GM23338 (cell line): Measurements from ENCODE around the gene COLQ. TPM values are rescaled to one million over a fixed set of nuclear protein-coding genes. Genes with fewer than 3 reads are reported as not detected.

Source experiments
- ATAC-seq: fragments of 200-7000 bp; cut with Tn5 transposase; 3 replicates; pipeline ENCODE4 v1.9.1; 2020
- DNase-seq: peaks from one replicate; pipeline ENCODE4 v3.0.0-alpha.2; 2015; ENCODE audit warnings: low spot score
- H2AFZ ChIP-seq: fragments of 200-600 bp; sonication (generic); 2 replicates; pipeline ENCODE4 v1.8.0; 2016; ENCODE audit warnings: antibody characterized with exemption, mild to moderate bottlenecking, moderate library complexity
- H3F3A ChIP-seq: fragments of 200-600 bp; sonication (generic); replicated peaks from 2 replicates; pipeline ENCODE4 v1.8.0; 2017; ENCODE audit warnings: antibody characterized with exemption, mixed run types, low read depth
- H3K27ac ChIP-seq: fragments of 200-600 bp; sonication (generic); 2 replicates; pipeline ENCODE4 v1.6.1; 2016; ENCODE audit warnings: low read depth
- H3K27me3 ChIP-seq: fragments of 200-600 bp; sonication (generic); 2 replicates; pipeline ENCODE4 v1.8.0; 2016; ENCODE audit warnings: mild to moderate bottlenecking, mixed run types, moderate library complexity; ENCODE audit not compliant: insufficient read depth
- H3K36me3 ChIP-seq: fragments of 200-600 bp; sonication (generic); 2 replicates; pipeline ENCODE4 v1.8.0; 2016; ENCODE audit warnings: mild to moderate bottlenecking; ENCODE audit not compliant: insufficient read depth
- H3K4me1 ChIP-seq: fragments of 200-600 bp; sonication (generic); 2 replicates; pipeline ENCODE4 v1.8.0; 2016; ENCODE audit warnings: mild to moderate bottlenecking, moderate library complexity; ENCODE audit not compliant: insufficient read depth
- H3K4me2 ChIP-seq: fragments of 200-600 bp; sonication (generic); 2 replicates; pipeline ENCODE4 v1.7.1; 2017; ENCODE audit warnings: mixed run types
- H3K4me3 ChIP-seq: fragments of 200-600 bp; sonication (generic); 2 replicates; pipeline ENCODE4 v1.6.1; 2016; ENCODE audit warnings: mixed run types
- H3K79me2 ChIP-seq: fragments of 200-600 bp; sonication (generic); replicated peaks from 2 replicates; pipeline ENCODE4 v1.8.0; 2017; ENCODE audit warnings: mild to moderate bottlenecking; ENCODE audit not compliant: insufficient read depth
- H3K9me2 ChIP-seq: fragments of 200-600 bp; sonication (generic); 2 replicates; pipeline ENCODE4 v1.8.0; 2017; ENCODE audit not compliant: insufficient read depth
- H4K20me1 ChIP-seq: fragments of 200-600 bp; sonication (generic); replicated peaks from 2 replicates; pipeline ENCODE4 v1.8.0; 2017; ENCODE audit warnings: mild to moderate bottlenecking; ENCODE audit not compliant: insufficient read depth
- H3K27ac Mint-ChIP-seq: 2 replicates; pipeline ENCODE4 v1.8.0; 2020; ENCODE audit warnings: inconsistent platforms, mild to moderate bottlenecking, moderate library complexity, mixed read lengths
- H3K27me3 Mint-ChIP-seq: 3 replicates; pipeline ENCODE4 v1.8.0; 2022; ENCODE audit warnings: low read depth, mild to moderate bottlenecking, moderate library complexity, mixed read lengths, inconsistent platforms; ENCODE audit not compliant: insufficient read depth, poor library complexity
- H3K36me3 Mint-ChIP-seq: 3 replicates; pipeline ENCODE4 v1.8.0; 2021; ENCODE audit warnings: low read depth, mild to moderate bottlenecking, inconsistent platforms, moderate library complexity, mixed read lengths
- H3K4me1 Mint-ChIP-seq: 3 replicates; pipeline ENCODE4 v1.8.0; 2020; ENCODE audit warnings: mild to moderate bottlenecking, inconsistent platforms, mixed read lengths
- H3K4me3 Mint-ChIP-seq: 3 replicates; pipeline ENCODE4 v1.8.0; 2021; ENCODE audit warnings: moderate library complexity, mild to moderate bottlenecking, inconsistent platforms, mixed read lengths
- H3K9me3 Mint-ChIP-seq: 3 replicates; pipeline ENCODE4 v1.8.0; 2020; ENCODE audit warnings: moderate library complexity, mild to moderate bottlenecking, inconsistent platforms, mixed read lengths
- CREB1 ChIP-seq: fragments of 250-450 bp; sonication (Bioruptor Pico); IDR thresholded peaks from 2 replicates; pipeline ENCODE4 v1.5.0; 2020; ENCODE audit warnings: low read depth, mild to moderate bottlenecking, moderate library complexity
- EZH2 ChIP-seq: fragments of 200-600 bp; sonication (generic); IDR thresholded peaks from one replicate; pipeline ENCODE4 v1.8.0; 2017; ENCODE audit warnings: antibody characterized with exemption, mild to moderate bottlenecking, low read depth; ENCODE audit not compliant: unreplicated experiment
- EZH2phosphoT487 ChIP-seq: fragments of 200-600 bp; sonication (generic); IDR thresholded peaks from one replicate; pipeline ENCODE4 v1.8.1; 2018; ENCODE audit warnings: antibody characterized with exemption; ENCODE audit not compliant: unreplicated experiment
- JUNB ChIP-seq: IDR thresholded peaks from one replicate; pipeline ENCODE4 v1.6.1; 2016; ENCODE audit warnings: antibody characterized with exemption; ENCODE audit not compliant: unreplicated experiment
- NANOG ChIP-seq: IDR thresholded peaks from 2 replicates; pipeline ENCODE4 v1.6.1; 2016; ENCODE audit warnings: antibody characterized with exemption, borderline replicate concordance
- POLR2AphosphoS5 ChIP-seq: IDR thresholded peaks from 2 replicates; pipeline ENCODE4 v1.6.1; 2016; ENCODE audit warnings: antibody characterized with exemption, low read depth
- STAT1 ChIP-seq: IDR thresholded peaks from one replicate; pipeline ENCODE4 v1.6.1; 2016; ENCODE audit warnings: antibody characterized with exemption; ENCODE audit not compliant: unreplicated experiment
- ZNF114 ChIP-seq: fragments of 250-450 bp; sonication (Bioruptor Pico); IDR thresholded peaks from 2 replicates; pipeline ENCODE4 v1.5.0; 2020; ENCODE audit warnings: mild to moderate bottlenecking, moderate library complexity
- ZNF331 ChIP-seq: fragments of 250-450 bp; sonication (Bioruptor Pico); IDR thresholded peaks from 2 replicates; pipeline ENCODE4 v1.5.0; 2020; ENCODE audit warnings: low read depth, mild to moderate bottlenecking, moderate library complexity
- ZNF462 ChIP-seq: fragments of 250-450 bp; sonication (Bioruptor Pico); IDR thresholded peaks from 2 replicates; pipeline ENCODE4 v1.5.0; 2020; ENCODE audit warnings: mild to moderate bottlenecking, moderate library complexity
- polyA plus RNA-seq: library from polyadenylated mRNA; unstranded; fragments of >200 nt; fragmentation: Nextera tagmentation; extraction: Ambion mirVana; gene quantifications from 2 replicates; pipeline ENCODE4 v1.2.1, GENCODE V29; 2016
- total RNA-seq: library from RNA; depleted of rRNA; stranded (reverse); fragments of >200 nt; shearing (Covaris generic); gene quantifications from 2 replicates; pipeline ENCODE4 v1.2.3, GENCODE V29; 2014
- TF ChIP-seq, protein P1 (sequence below), 2 experiments: fragments of 200-600 bp in 1 of 2; sonication (generic) in 1 of 2; conservative IDR thresholded peaks; 2 replicates each; pipeline versions ENCODE4 v1.5.1 to v1.6.1; 2016 to 2017; ENCODE audit warnings: antibody characterized with exemption in 2 of 2, low read depth in 2 of 2, mild to moderate bottlenecking in 2 of 2, moderate library complexity in 1 of 2
- TF ChIP-seq, protein P2 (sequence below): IDR thresholded peaks from one replicate; pipeline ENCODE4 v1.6.1; 2018; ENCODE audit warnings: antibody characterized with exemption; ENCODE audit not compliant: unreplicated experiment
- TF ChIP-seq, protein P3 (sequence below): IDR thresholded peaks from 2 replicates; pipeline ENCODE4 v1.6.1; 2016; ENCODE audit warnings: antibody characterized with exemption

The COLQ gene
- total and polyA plus RNA-seq, 2 experiments from 2014 or later = 0.78 to 2.0 TPM

GRCh38 chr3:15562560-15562959 lies 41.1 kb upstream of the COLQ start:
- H3K4me1 Mint-ChIP-seq = peaks cover 2% of the 10 kb centered on the region; the same call in 1 of the 3 replicates
- Histone ChIP-seq H3K27me3 (no peaks in the 10 kb centered on the region), H3K36me3 (peaks cover 22% of the 10 kb centered on the region), H3K27ac (no peak overlapping the region; the same call in 1 of the 2 replicates), H3K4me1 (no peaks in the 10 kb centered on the region), H3K4me2 (no peak overlapping the region), H3K4me3 (no peak overlapping the region), H3K9me2 (no peaks in the 10 kb centered on the region), H4K20me1 (no peaks in the 10 kb centered on the region; the same call in 1 of the 2 replicates), H3F3A (no peaks in the 10 kb centered on the region; the same call in 1 of the 2 replicates), H3K79me2 (no peaks in the 10 kb centered on the region), H2AFZ (no peak overlapping the region)
- TF ChIP-seq ZNF114 (CRISPR knock-in tag) = no peak
- no peak for TF ChIP-seq JUNB
- no peak for TF ChIP-seq EZH2phosphoT487
- TF ChIP-seq STAT1 = no peak
- TF ChIP-seq ZNF331 (CRISPR knock-in tag) = no peak
- no peak for TF ChIP-seq ZNF462 (CRISPR knock-in tag)
- TF ChIP-seq, protein P1, sequence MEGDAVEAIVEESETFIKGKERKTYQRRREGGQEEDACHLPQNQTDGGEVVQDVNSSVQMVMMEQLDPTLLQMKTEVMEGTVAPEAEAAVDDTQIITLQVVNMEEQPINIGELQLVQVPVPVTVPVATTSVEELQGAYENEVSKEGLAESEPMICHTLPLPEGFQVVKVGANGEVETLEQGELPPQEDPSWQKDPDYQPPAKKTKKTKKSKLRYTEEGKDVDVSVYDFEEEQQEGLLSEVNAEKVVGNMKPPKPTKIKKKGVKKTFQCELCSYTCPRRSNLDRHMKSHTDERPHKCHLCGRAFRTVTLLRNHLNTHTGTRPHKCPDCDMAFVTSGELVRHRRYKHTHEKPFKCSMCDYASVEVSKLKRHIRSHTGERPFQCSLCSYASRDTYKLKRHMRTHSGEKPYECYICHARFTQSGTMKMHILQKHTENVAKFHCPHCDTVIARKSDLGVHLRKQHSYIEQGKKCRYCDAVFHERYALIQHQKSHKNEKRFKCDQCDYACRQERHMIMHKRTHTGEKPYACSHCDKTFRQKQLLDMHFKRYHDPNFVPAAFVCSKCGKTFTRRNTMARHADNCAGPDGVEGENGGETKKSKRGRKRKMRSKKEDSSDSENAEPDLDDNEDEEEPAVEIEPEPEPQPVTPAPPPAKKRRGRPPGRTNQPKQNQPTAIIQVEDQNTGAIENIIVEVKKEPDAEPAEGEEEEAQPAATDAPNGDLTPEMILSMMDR (conservative IDR thresholded peaks at IDR 0.05; ENCODE audit: low read depth in 2 of 2) = no peak
- TF ChIP-seq CREB1 (CRISPR knock-in tag) = no peak
- TF ChIP-seq, protein P2, sequence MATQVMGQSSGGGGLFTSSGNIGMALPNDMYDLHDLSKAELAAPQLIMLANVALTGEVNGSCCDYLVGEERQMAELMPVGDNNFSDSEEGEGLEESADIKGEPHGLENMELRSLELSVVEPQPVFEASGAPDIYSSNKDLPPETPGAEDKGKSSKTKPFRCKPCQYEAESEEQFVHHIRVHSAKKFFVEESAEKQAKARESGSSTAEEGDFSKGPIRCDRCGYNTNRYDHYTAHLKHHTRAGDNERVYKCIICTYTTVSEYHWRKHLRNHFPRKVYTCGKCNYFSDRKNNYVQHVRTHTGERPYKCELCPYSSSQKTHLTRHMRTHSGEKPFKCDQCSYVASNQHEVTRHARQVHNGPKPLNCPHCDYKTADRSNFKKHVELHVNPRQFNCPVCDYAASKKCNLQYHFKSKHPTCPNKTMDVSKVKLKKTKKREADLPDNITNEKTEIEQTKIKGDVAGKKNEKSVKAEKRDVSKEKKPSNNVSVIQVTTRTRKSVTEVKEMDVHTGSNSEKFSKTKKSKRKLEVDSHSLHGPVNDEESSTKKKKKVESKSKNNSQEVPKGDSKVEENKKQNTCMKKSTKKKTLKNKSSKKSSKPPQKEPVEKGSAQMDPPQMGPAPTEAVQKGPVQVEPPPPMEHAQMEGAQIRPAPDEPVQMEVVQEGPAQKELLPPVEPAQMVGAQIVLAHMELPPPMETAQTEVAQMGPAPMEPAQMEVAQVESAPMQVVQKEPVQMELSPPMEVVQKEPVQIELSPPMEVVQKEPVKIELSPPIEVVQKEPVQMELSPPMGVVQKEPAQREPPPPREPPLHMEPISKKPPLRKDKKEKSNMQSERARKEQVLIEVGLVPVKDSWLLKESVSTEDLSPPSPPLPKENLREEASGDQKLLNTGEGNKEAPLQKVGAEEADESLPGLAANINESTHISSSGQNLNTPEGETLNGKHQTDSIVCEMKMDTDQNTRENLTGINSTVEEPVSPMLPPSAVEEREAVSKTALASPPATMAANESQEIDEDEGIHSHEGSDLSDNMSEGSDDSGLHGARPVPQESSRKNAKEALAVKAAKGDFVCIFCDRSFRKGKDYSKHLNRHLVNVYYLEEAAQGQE = no peak
- TF ChIP-seq, protein P3, sequence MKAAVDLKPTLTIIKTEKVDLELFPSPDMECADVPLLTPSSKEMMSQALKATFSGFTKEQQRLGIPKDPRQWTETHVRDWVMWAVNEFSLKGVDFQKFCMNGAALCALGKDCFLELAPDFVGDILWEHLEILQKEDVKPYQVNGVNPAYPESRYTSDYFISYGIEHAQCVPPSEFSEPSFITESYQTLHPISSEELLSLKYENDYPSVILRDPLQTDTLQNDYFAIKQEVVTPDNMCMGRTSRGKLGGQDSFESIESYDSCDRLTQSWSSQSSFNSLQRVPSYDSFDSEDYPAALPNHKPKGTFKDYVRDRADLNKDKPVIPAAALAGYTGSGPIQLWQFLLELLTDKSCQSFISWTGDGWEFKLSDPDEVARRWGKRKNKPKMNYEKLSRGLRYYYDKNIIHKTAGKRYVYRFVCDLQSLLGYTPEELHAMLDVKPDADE = no peak
- no peak for TF ChIP-seq EZH2
- TF ChIP-seq POLR2AphosphoS5 = no peak
- no peak for TF ChIP-seq NANOG
- peaks cover 52% of the 10 kb centered on the region for H3K36me3 Mint-ChIP-seq
- no peak for ATAC-seq
- H3K4me3 Mint-ChIP-seq = no peak overlapping the region
- no peak overlapping the region for H3K27ac Mint-ChIP-seq
- DNase-seq = no peak
- no peaks in the 10 kb centered on the region for H3K27me3 Mint-ChIP-seq
- H3K9me3 Mint-ChIP-seq = no peaks in the 10 kb centered on the region
